GM19239 (cell line): ENCODE measurements around the gene SRMS.
A peak's percentile ranks its signal among the peaks of the same experiment; 100 is the strongest.
"Not testable (repeated sequence)": the region's sequence is repeated elsewhere in the genome, so short reads cannot be mapped to it uniquely, and the experiment has no call there.

Experiments used
- DNase-seq: peaks from one replicate; pipeline ENCODE4 v3.0.0; 2011; ENCODE audit warnings: low spot score; ENCODE audit not compliant: insufficient read length
- FAIRE-seq: peaks from 2 replicates; lab custom pipeline; 2011; peaks lifted over from hg19 to GRCh38; lab: Jason Lieb, UNC

The SRMS gene

GRCh38 chr20:63567386-63568169, 20.0 kb upstream of the SRMS start:
- peak; percentile 72 for DNase-seq
- FAIRE-seq = peak; percentile 98

- FAIRE-seq = no peak
Observed at GRCh38 chr20:63567136-63567385, 19.5 kb upstream of the SRMS start.

GRCh38 chr20:63566395-63567135, 19.0 kb upstream of the SRMS start:
- no peak for DNase-seq
- no peak for FAIRE-seq

More at GRCh38 chr20:63567136-63567385, 19.5 kb upstream of the SRMS start:
- DNase-seq = no peak

- DNase-seq = no peak
Observed at GRCh38 chr20:63565699-63566335, 18.3 kb upstream of the SRMS start.

GRCh38 chr20:63565021-63565698, 17.6 kb upstream of the SRMS start:
- no peak for DNase-seq
- FAIRE-seq = no peak

More at GRCh38 chr20:63565699-63566335, 18.3 kb upstream of the SRMS start:
- FAIRE-seq = no peak

GRCh38 chr20:63564036-63564810, 16.7 kb upstream of the SRMS start:
- DNase-seq = no peak
- no peak for FAIRE-seq

DNA sequence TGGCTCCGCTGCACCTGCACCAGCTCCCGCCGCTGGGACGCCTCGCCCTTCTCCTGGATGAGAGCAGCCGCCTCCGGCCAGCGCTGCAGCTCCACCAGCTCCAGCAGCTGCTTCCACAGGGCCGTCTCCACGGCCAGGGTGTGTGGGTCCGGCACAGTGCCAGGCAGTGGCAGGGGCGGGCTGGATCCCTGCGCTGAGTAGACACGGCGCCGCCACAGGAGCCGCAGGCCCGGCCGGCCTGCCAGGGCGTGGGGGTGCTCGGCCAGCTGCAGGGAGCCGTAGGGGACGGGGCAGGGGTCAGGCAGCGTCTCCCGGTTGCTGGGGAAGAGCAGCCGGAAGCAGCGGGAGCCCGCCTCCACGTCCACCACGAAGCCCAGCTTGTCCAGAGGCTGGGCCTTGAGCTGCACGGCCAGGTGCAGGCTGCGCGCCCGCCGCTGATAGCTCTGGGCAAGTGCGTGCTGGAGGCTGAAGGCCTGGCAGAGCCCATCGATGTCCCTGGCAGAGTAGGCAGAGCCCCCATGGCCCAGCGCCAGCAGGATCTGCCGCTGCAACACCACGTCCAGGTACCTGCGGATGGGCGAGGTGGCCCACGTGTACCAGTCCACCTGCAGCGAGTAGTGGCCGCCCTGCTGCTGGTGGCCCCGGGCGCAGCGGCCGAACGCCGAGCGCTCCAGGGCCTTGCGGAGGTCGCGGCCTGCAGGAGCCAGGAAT, 15.8 kb upstream of the SRMS start:
- DNase-seq (no peak), FAIRE-seq (no peak)

- DNase-seq (no peak), FAIRE-seq (no peak)
Observed at GRCh38 chr20:63562461-63563224, 15.1 kb upstream of the SRMS start.

DNA sequence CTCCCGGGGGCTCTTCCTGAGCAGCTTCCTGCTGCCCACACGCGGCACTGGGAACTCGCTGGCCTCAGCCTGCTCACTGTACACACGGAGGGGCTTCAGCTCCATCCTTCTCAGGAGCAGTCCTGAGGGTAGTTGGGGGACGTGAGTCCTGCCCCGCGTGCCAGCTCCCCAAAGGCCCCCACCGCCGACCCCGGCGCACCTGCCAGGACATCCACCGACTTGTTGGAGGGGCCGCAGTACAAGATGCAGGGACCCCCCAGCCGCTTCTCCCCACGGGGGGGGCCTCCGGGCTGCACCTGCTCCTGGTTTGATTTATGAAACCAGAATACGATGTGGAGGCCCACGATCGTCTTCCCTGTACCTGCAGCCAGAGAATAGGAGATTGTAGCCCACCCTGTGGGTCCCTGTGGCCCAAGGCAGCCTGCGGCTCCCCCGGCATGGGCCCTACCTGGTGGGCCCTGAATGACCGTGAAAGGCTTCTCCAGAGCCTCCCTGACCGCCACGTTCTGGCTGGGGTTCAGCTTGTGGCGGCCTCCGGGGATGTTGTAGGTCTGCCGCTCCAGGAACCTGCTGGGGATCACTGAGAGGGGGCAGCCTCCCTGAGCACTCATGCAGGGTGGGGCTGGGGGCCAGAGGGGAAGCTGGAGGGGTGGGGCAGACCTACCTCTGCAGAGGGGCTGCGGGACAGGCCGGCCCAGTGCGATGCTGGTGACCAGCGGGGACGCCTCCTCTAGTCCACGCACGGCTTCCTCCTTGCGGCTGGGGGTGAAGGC, 14.3 kb upstream of the SRMS start:
- DNase-seq (no peak), FAIRE-seq (no peak)

DNA sequence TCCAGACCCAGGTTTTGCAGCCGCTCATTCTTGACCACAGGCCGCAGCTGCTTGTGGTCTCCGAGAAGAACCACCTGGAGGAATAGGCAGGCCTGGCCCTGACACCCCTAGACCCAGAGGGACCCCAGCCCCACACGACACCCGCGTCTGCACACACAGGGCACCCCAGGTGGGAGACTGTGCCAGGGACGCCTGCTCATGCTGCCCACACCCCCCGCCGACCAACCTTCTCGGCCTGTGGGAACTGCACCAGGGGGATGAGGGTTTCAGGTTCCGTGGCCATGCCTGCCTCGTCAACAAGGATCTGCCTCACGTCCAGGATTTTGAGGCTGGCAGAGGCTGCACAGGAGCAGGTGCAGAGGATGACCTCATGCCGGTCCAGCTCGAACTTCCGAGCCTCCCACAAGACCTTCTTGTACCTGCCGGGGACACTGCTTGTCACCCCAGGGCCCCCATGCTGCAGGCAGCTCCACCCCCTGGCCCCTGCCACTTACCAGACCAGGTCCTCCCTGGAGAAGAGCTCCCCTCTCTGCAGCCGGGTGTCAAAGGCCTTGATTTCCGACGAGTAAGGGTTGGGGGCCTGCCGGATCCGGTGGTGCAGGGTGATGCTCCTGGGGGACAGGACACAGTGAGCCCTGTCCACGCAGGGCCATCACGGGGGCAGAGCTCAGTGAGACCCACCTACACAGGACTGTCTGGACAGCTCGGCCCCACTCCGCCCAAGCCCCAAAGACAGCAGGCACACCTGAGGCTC, 13.5 kb upstream of the SRMS start:
- FAIRE-seq (no peak), DNase-seq (no peak)

GRCh38 chr20:63560333-63560805, 12.8 kb upstream of the SRMS start:
- FAIRE-seq = no peak
- DNase-seq = no peak

DNA sequence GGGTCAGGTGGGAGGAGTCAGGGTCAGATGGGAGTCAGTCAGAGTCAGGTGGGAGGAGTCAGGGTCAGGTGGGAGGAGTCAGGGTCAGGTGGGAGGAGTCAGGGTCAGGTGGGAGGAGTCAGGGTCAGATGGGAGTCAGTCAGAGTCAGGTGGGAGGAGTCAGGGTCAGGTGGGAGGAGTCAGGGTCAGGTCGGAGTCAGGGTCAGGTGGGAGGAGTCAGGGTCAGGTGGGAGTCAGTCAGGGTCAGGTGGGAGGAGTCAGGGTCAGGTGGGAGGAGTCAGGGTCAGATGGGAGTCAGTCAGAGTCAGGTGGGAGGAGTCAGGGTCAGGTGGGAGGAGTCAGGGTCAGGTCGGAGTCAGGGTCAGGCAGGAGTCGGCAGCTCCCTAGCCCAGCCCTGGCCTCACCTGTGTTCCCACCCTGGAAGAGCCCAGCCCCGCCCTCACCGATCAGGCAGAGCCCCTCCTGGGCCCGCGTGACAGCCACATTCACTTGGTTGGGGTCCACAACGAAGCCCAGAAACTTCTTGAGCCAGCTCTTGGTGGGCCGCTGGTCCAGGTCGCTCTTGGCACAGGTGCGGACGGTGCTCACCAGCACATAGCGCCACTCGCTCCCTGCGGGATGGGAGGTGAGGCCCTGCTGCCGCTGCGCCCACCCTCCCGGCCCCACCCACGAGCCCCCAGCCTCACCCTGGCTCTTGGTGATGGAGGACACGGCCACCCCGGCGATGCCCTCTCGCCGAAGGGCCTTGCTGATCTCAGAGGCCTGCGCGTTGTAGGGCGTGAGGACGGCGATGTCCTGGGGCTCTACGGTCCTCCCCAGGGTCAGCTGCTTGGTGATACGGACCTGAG, 12.2 kb upstream of the SRMS start:
- FAIRE-seq = peak; percentile 4
- DNase-seq = not testable (repeated sequence)

DNA sequence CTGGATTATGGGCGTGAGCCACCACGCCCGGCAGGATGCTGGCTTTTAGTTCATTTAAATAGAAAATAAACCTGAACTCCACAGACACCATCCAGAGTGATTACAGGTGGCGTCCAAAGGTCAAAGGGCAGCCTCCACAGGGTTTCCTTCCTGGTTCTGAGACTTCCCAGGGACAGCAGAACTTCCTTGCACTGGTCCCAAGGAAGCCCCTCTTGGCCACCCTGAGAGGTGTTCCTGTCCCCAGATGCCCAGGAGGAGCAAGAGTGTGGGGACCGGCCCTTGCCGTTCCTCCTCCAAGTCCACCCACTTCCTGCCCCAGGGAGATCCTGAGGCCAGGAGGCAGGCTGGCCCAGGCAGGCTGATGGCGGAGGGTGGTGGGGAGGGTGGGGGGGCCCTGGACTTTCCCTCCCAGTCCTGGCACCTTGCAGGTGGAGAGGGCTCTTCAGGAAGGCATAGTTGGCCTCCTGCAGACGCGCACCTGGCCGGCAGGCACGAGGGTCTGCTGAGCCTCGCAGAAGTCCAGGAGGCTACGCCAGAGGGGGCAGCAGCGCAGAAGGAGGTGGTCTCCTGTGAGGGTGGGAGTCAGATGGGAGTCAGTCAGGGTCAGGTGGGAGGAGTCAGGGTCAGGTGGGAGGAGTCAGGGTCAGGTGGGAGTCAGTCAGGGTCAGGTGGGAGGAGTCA, 11.4 kb upstream of the SRMS start:
- no peak for DNase-seq
- FAIRE-seq = no peak

DNA sequence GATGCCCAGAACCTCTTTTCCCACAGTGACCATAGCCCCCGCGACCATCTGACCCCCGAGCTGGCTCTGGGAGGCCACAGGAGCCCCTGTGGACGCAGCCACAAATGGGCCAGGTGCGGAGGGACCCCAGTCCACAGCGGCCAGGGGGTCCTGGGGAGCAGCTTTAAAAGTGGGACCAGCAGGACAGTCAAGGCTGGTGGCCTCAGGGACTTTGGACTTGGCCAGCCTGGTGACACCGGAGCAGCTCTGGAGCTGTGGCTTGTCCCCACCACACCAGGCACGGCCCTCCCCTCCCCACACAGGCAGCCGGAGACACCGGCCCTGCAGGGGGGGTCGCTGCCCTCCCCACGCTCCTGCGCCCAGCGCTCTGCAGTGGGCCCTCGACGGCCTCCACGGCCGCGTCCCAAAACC, 9.9 kb upstream of the SRMS start:
- no peak for FAIRE-seq
- DNase-seq = no peak

DNA sequence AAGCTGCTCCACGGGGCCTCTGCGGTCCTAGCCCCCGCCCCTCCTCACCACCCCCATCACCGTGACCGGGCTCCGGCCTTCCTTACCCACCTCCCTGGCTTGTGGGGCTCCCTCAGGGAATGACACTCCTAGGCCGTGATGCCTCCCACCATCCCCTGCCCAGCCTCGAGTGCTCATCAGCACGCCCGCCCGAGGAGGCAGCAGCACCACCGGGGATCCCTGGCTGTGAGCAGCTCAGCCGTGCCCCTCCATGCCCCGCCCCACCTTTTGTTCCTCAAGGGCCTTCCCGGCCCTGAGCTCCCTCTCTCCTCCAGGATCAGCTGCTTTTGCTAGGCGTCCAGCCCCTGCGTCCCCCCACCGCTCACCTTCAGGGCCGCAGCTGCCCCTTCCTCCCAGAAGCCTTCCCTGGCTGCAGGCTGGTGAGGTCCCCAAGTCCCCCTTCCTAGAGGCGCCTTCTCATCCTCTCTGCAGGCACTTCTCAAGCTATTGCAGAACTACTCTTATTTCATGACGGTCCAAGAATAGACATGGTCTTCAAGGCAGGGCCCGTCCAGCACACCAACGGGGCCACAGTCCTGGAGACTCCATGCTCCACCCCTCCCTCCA, 9.4 kb upstream of the SRMS start:
- FAIRE-seq (no peak), DNase-seq (no peak)
